ENCODE results near the gene SPTBN5.

DNA sequence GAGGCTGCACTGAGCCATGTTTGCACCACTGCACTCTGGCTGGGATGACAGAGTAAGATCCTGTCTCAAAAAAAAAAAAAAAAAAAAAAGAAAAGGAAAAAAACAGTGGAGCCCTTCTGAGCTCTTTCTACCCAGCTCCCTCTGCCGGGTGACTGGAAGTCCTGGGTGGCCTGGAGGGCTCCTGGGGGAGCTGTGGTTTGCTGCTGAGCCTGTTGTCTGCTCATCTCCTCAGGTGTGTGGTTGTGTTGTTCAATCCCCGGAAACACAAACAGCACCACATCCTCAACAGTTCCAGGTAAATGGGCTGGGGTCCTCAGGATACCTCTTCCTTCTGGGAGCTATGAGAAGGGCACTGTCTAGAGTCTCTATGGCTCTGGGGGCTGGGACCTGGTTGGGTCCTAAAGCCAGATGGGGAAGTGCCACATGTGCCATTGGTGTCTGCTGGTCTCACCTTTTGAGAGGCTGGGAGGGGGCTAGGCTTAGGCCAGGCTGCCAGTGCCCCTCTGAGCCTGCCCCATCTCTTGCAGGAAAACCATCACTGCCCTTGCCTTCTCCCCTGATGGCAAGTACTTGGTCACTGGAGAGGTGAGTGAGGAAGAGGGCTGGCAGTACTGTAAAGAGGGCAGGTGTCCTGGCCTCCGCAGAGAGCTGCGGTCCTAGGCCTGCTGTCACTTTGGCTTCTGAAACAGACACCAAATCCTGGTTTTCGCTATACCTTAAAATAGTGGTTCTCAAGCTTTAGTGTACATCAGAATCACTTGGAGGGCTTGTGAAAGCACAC lies 83.0 kb downstream of the SPTBN5 start:
- TF ChIP-seq EZH2 (IDR thresholded peaks at IDR 0.05): no peak
- no peak for TF ChIP-seq POLR2AphosphoS5 (IDR thresholded peaks at IDR 0.05; ENCODE audit: borderline replicate concordance, low read depth, low read length)
